H1 (cell line): ENCODE measurements around the gene GHRL. TPM values are rescaled to one million over a fixed set of nuclear protein-coding genes. Genes with fewer than 3 reads are reported as not detected.

ENCODE experiments used
- CTCF ChIA-PET: fragments of 300-600 bp; sonication (Branson Sonifier 250); formaldehyde crosslinking; loops from one replicate; lab custom pipeline; 2021; ENCODE audit not compliant: partially characterized antibody; lab: Charles Lee
- POLR2A ChIA-PET: fragments of 300-600 bp; sonication (Branson Sonifier 250); formaldehyde crosslinking; loops from one replicate; lab custom pipeline; 2021; ENCODE audit warnings: inconsistent platforms; ENCODE audit not compliant: partially characterized antibody; lab: Charles Lee
- DNase-seq, 2 experiments: peaks; one replicate each; pipeline versions ENCODE4 v3.0.0 to v3.0.0-alpha.2; 2010 to 2022; ENCODE audit warnings: low spot score in 2 of 2, low read depth in 1 of 2, mixed read lengths in 1 of 2
- FAIRE-seq: peaks from 2 replicates; lab custom pipeline; 2011; peaks lifted over from hg19 to GRCh38; lab: Jason Lieb, UNC
- H2AFZ ChIP-seq: 2 replicates; pipeline ENCODE4 v1.8.1; 2012; ENCODE audit warnings: low read length, inconsistent platforms
- H2AK5ac ChIP-seq: 2 replicates; pipeline ENCODE4 v1.6.1; 2013; ENCODE audit warnings: low read depth, low read length
- H2BK120ac ChIP-seq: replicated peaks from 2 replicates; pipeline ENCODE3; 2013; ENCODE audit warnings: low read depth, low read length, inconsistent platforms
- H2BK12ac ChIP-seq: 2 replicates; pipeline ENCODE4 v1.6.1; 2013; ENCODE audit warnings: low read depth, low read length
- H2BK15ac ChIP-seq: 2 replicates; pipeline ENCODE4 v1.6.1; 2013; ENCODE audit warnings: low read length
- H2BK20ac ChIP-seq: 2 replicates; pipeline ENCODE4 v1.6.1; 2013; ENCODE audit warnings: low read length
- H2BK5ac ChIP-seq: 2 replicates; pipeline ENCODE4 v1.6.1; 2013; ENCODE audit warnings: low read depth, low read length
- H3K14ac ChIP-seq: 2 replicates; pipeline ENCODE4 v1.6.1; 2013; ENCODE audit warnings: inconsistent platforms; ENCODE audit not compliant: insufficient read length
- H3K18ac ChIP-seq: 2 replicates; pipeline ENCODE4 v1.6.1; 2013; ENCODE audit warnings: low read length; ENCODE audit errors: extremely low read depth
- H3K23ac ChIP-seq: 2 replicates; pipeline ENCODE4 v1.6.1; 2013; ENCODE audit warnings: inconsistent platforms; ENCODE audit not compliant: insufficient read length
- H3K23me2 ChIP-seq: 2 replicates; pipeline ENCODE4 v1.6.1; 2013; ENCODE audit warnings: low read depth, low read length
- H3K27ac ChIP-seq: 2 replicates; pipeline ENCODE4 v1.6.1; 2011; ENCODE audit warnings: low read depth, low read length, inconsistent platforms
- H3K27me3 ChIP-seq, 4 experiments: replicated peaks in 1 of 4; 1 replicate in 1 of 4; 2 replicates in 3 of 4; pipeline versions ENCODE4 v1.6.1 to v1.8.1; 2011 to 2013; ENCODE audit warnings: low read length in 3 of 4, mild to moderate bottlenecking in 3 of 4, inconsistent platforms in 2 of 4, mixed read lengths in 2 of 4, moderate library complexity in 1 of 4; ENCODE audit not compliant: control insufficient read depth in 3 of 4, insufficient read depth in 3 of 4; ENCODE audit errors: extremely low read depth in 1 of 4
- H3K36me3 ChIP-seq, 4 experiments: 2 replicates each; pipeline versions ENCODE4 v1.6.1 to v1.8.1; 2011 to 2013; ENCODE audit warnings: mild to moderate bottlenecking in 4 of 4, low read length in 3 of 4, moderate library complexity in 2 of 4, control low read depth in 1 of 4, inconsistent platforms in 1 of 4; ENCODE audit not compliant: insufficient read depth in 4 of 4, control insufficient read depth in 2 of 4
- H3K4ac ChIP-seq: replicated peaks from 2 replicates; pipeline ENCODE3; 2013; ENCODE audit warnings: low read length, low read depth, mixed read lengths, inconsistent platforms; ENCODE audit not compliant: insufficient read length
- H3K4me1 ChIP-seq, 4 experiments: replicated peaks in 1 of 4; 1 replicate in 1 of 4; 2 replicates in 3 of 4; pipeline versions ENCODE4 v1.6.1 to v1.8.1; 2011 to 2013; ENCODE audit warnings: low read length in 3 of 4, inconsistent platforms in 2 of 4, mixed read lengths in 1 of 4; ENCODE audit not compliant: insufficient read depth in 4 of 4, control insufficient read depth in 3 of 4
- H3K4me2 ChIP-seq, 2 experiments: 2 replicates each; pipeline versions ENCODE4 v1.6.1 to v1.8.1; 2011 to 2013; ENCODE audit warnings: low read depth in 2 of 2, low read length in 2 of 2, control low read depth in 1 of 2, inconsistent platforms in 1 of 2, mild to moderate bottlenecking in 1 of 2; ENCODE audit not compliant: insufficient read depth in 1 of 2
- H3K4me3 ChIP-seq, 4 experiments: fragments of 200-600, 300-600 bp in 1 of 4; sonication (generic), shearing (Covaris generic), sonication (Bioruptor Twin) in 1 of 4; 2 replicates each; pipeline versions ENCODE4 v1.5.1 to v1.8.1; 2011 to 2016; ENCODE audit warnings: low read length in 4 of 4, low read depth in 3 of 4, control low read depth in 2 of 4, inconsistent platforms in 2 of 4, mild to moderate bottlenecking in 2 of 4, mixed read lengths in 1 of 4, moderate library complexity in 1 of 4; ENCODE audit not compliant: insufficient read depth in 2 of 4; ENCODE audit errors: extremely low read depth in 1 of 4
- H3K56ac ChIP-seq: replicated peaks from 2 replicates; pipeline ENCODE3; 2013; ENCODE audit warnings: low read depth, mild to moderate bottlenecking, mixed read lengths, low read length, inconsistent platforms; ENCODE audit not compliant: insufficient read length
- H3K79me1 ChIP-seq: 2 replicates; pipeline ENCODE4 v1.6.1; 2013; ENCODE audit warnings: low read depth, low read length, control low read depth
- H3K79me2 ChIP-seq, 2 experiments: 2 replicates each; pipeline versions ENCODE4 v1.6.1 to v1.8.1; 2012 to 2013; ENCODE audit warnings: low read length in 2 of 2, mild to moderate bottlenecking in 2 of 2, inconsistent platforms in 1 of 2; ENCODE audit not compliant: insufficient read depth in 2 of 2, control insufficient read depth in 1 of 2
- H3K9ac ChIP-seq, 4 experiments: replicated peaks in 1 of 4; 1 replicate in 1 of 4; 2 replicates in 3 of 4; pipeline versions ENCODE4 v1.6.1 to v1.8.1; 2011 to 2013; ENCODE audit warnings: low read depth in 3 of 4, low read length in 3 of 4, control low read depth in 2 of 4, mild to moderate bottlenecking in 2 of 4, moderate library complexity in 2 of 4, inconsistent platforms in 1 of 4; ENCODE audit errors: extremely low read depth in 1 of 4
- H3K9me3 ChIP-seq, 2 experiments: 2 replicates each; pipeline versions ENCODE4 v1.6.1 to v1.8.1; 2012 to 2013; ENCODE audit warnings: mild to moderate bottlenecking in 2 of 2, moderate library complexity in 2 of 2, control low read depth in 1 of 2, inconsistent platforms in 1 of 2, low read depth in 1 of 2, low read length in 1 of 2, mixed read lengths in 1 of 2; ENCODE audit not compliant: insufficient read depth in 2 of 2
- H4K20me1 ChIP-seq, 2 experiments: replicated peaks in 1 of 2; 2 replicates each; pipeline versions ENCODE3 to v1.8.1; 2011 to 2013; ENCODE audit warnings: inconsistent platforms in 2 of 2, low read length in 2 of 2, mild to moderate bottlenecking in 1 of 2; ENCODE audit not compliant: insufficient read depth in 2 of 2, control insufficient read depth in 1 of 2
- H4K5ac ChIP-seq: 2 replicates; pipeline ENCODE4 v1.6.1; 2013; ENCODE audit warnings: low read length, low read depth, mixed read lengths, inconsistent platforms; ENCODE audit not compliant: insufficient read length
- H4K8ac ChIP-seq: 2 replicates; pipeline ENCODE4 v1.8.0; 2013; ENCODE audit warnings: mild to moderate bottlenecking, moderate library complexity, low read length, inconsistent platforms; ENCODE audit not compliant: insufficient read depth; ENCODE audit errors: extremely low read depth
- H4K91ac ChIP-seq: replicated peaks from 2 replicates; pipeline ENCODE3; 2013; ENCODE audit warnings: low read length, mixed read lengths, inconsistent platforms; ENCODE audit not compliant: insufficient read length
- CBX8 ChIP-seq: fragments of 300-800, 300-1000 bp; sonication (generic); IDR thresholded peaks from 2 replicates; pipeline ENCODE4 v1.7.1; 2016; ENCODE audit warnings: low read depth, low read length, borderline replicate concordance
- HDAC2 ChIP-seq, 2 experiments: fragments of 300-600 bp in 1 of 2; sonication (generic) in 1 of 2; IDR thresholded peaks; 2 replicates each; pipeline ENCODE4 v1.6.1; 2011 to 2012; ENCODE audit warnings: low read depth in 2 of 2, low read length in 2 of 2, mild to moderate bottlenecking in 2 of 2, moderate library complexity in 2 of 2, borderline replicate concordance in 1 of 2, inconsistent platforms in 1 of 2
- JUND ChIP-seq: IDR thresholded peaks from 2 replicates; pipeline ENCODE4 v1.6.1; 2011; ENCODE audit warnings: mild to moderate bottlenecking, improper control_type of control experiment, low read length
- KDM1A ChIP-seq: fragments of 200-600, 300-600 bp; sonication (generic); IDR thresholded peaks from 2 replicates; pipeline ENCODE4 v1.7.1; 2016; ENCODE audit warnings: mild to moderate bottlenecking, low read length, borderline replicate concordance
- NANOG ChIP-seq: IDR thresholded peaks from 2 replicates; pipeline ENCODE4 v1.6.1; 2011; ENCODE audit warnings: low read length, low read depth, mild to moderate bottlenecking, inconsistent platforms; ENCODE audit not compliant: insufficient read depth, poor library complexity, severe bottlenecking
- SP2 ChIP-seq: IDR thresholded peaks from 2 replicates; pipeline ENCODE4 v1.6.1; 2012; ENCODE audit warnings: mild to moderate bottlenecking, low read length, inconsistent platforms
- WGBS, 2 experiments: shearing (Covaris generic) in 1 of 2; methylation state at CpG; one replicate each; pipeline versions ENCODE4 v1.1.6 to v1.1.7; 2013 to 2015; ENCODE audit warnings: low lambda C conversion rate in 2 of 2, mixed read lengths in 2 of 2, inconsistent platforms in 1 of 2, low coverage in 1 of 2, missing lambda C conversion rate in 1 of 2; ENCODE audit not compliant: insufficient replicate concordance in 2 of 2, insufficient coverage in 1 of 2, insufficient read length in 1 of 2; ENCODE audit errors: extremely low coverage in 1 of 2, missing lambda C conversion rate in 1 of 2; 5-methylcytosine and 5-hydroxymethylcytosine counted together
- polyA plus RNA-seq, 7 experiments: library from polyadenylated mRNA; depleted of rRNA in 3 of 7; stranded (reverse) in 5 of 7; unstranded in 2 of 7; fragments of >200 nt in 5 of 7; fragments of 200-250 nt in 2 of 7; gene quantifications; 1 replicate in 5 of 7; 2 replicates in 1 of 7; 4 replicates in 1 of 7; pipeline versions ENCODE4 v1.2.1 to v1.2.3, GENCODE V29; 2011 to 2013; ENCODE audit warnings: missing spikeins in 2 of 7, mixed read lengths in 2 of 7
- total RNA-seq: library from RNA; stranded (reverse); fragmentation: NEBNext Ultra II Directional; extraction: Animal tissue kit (Norgen Biotek cat#: 25700); gene quantifications from 2 replicates; pipeline ENCODE4 v1.2.1, GENCODE V29; 2021

GHRL gene
- total and polyA plus RNA-seq, 2 of the 8 experiments (the other 6 are each of a cell fraction or from before 2014, with no cell fraction given) = 0.32 to 0.35 TPM

DNA sequence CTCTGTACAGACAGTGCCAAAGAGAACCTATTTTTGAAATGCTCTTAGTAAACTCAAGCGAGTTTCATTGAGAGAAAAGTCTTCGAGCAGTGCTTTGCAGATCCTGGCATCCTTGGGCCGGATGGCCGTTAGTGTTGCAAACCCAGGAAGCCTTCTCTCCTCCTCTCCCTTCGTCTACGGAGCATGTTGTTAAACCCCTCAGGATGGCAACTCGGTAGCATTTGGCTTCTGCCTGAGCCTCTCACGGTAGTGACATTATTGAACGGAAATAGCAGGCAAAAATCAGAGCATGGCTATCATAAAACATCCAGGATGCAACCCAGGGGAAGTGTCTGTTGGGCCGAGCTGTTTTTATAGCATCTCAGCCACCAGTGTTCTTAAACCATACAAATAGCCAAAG, 34.8 kb upstream of the GHRL start:
- Histone ChIP-seq H3K9me3 (no peaks in the 10 kb centered on the region), H3K4me3 (no peak overlapping the region), H3K9ac (no peak overlapping the region), H4K5ac (no peak overlapping the region), H2AFZ (no peak overlapping the region), H2BK15ac (no peak overlapping the region), H3K4ac (no peak overlapping the region), H3K79me1 (no peaks in the 10 kb centered on the region), H3K36me3 (no peaks in the 10 kb centered on the region), H3K4me2 (no peak overlapping the region), H3K23me2 (no peaks in the 10 kb centered on the region; the same call in 1 of the 2 replicates), H4K91ac (no peak overlapping the region), H3K4me1 (no peaks in the 10 kb centered on the region), H4K20me1 (no peaks in the 10 kb centered on the region), H2BK20ac (no peak overlapping the region), H3K14ac (no peak overlapping the region), H3K23ac (no peak overlapping the region), H3K79me2 (no peaks in the 10 kb centered on the region), H2AK5ac (no peak overlapping the region), H2BK120ac (no peak overlapping the region), H4K8ac (no peak overlapping the region), H3K18ac (no peak overlapping the region), H3K27ac (no peak overlapping the region), H3K56ac (no peak overlapping the region), H3K27me3 (peaks cover 0 to 4% (median 1%) of the 10 kb centered on the region in 4 experiments; a peak in 3 of 7 replicates), H2BK12ac (no peak overlapping the region), H2BK5ac (no peak overlapping the region)
- no peak for DNase-seq
- TF ChIP-seq SP2 (no peak), JUND (no peak), CBX8 (no peak), HDAC2 (IDR thresholded peaks at IDR 0.05; ENCODE audit: borderline replicate concordance in 1 of 2, low read depth in 2 of 2, low read length in 2 of 2) (no peak), NANOG (no peak), KDM1A (no peak)
- POLR2A ChIA-PET = no interaction called here
- CTCF ChIA-PET = no interaction called here
- WGBS, 2 experiments = 84% methylated on average over 10 of the region's 10 CpGs; no CpG with 5 or more reads in 1 of the 2 experiments
- FAIRE-seq = no peak
